HCT116 (cell line): Measurements from ENCODE around the gene MEGF10.

Source experiments
- CEBPB ChIP-seq: IDR thresholded peaks from 2 replicates; pipeline ENCODE4 v1.6.1; 2012; ENCODE audit warnings: low read depth
- EGR1 ChIP-seq: IDR thresholded peaks from 2 replicates; pipeline ENCODE4 v1.6.1; 2012; ENCODE audit warnings: low read depth
- JUND ChIP-seq: IDR thresholded peaks from 2 replicates; pipeline ENCODE4 v1.6.1; 2012
- RAD21 ChIP-seq: IDR thresholded peaks from 2 replicates; pipeline ENCODE4 v1.6.1; 2012; ENCODE audit warnings: low read depth, mild to moderate bottlenecking
- ZFX ChIP-seq: fragments of 450-650 bp; IDR thresholded peaks from 2 replicates; pipeline ENCODE4 v1.6.1; 2017
- ZNF274 ChIP-seq: fragments of 200-500 bp; sonication (Bioruptor generic); IDR thresholded peaks from 2 replicates; pipeline ENCODE4 v1.6.1; 2014; ENCODE audit warnings: mild to moderate bottlenecking, low read depth, low read length, inconsistent platforms
- TF ChIP-seq, protein P1 (sequence below): IDR thresholded peaks from 2 replicates; pipeline ENCODE4 v1.6.1; 2012; ENCODE audit warnings: low read depth
- TF ChIP-seq, protein P2 (sequence below), 3 experiments: fragments of 200-600 bp in 1 of 3; sonication (generic) in 1 of 3; IDR thresholded peaks in 2 of 3; conservative IDR thresholded peaks in 1 of 3; 2 replicates each; pipeline ENCODE4 v1.5.1; 2012 to 2017; ENCODE audit warnings: low read depth in 2 of 3, low read length in 2 of 3, antibody characterized with exemption in 1 of 3, borderline replicate concordance in 1 of 3, control low read depth in 1 of 3, mild to moderate bottlenecking in 1 of 3, mixed read lengths in 1 of 3, mixed run types in 1 of 3, moderate library complexity in 1 of 3; ENCODE audit not compliant: insufficient read depth in 1 of 3

DNA sequence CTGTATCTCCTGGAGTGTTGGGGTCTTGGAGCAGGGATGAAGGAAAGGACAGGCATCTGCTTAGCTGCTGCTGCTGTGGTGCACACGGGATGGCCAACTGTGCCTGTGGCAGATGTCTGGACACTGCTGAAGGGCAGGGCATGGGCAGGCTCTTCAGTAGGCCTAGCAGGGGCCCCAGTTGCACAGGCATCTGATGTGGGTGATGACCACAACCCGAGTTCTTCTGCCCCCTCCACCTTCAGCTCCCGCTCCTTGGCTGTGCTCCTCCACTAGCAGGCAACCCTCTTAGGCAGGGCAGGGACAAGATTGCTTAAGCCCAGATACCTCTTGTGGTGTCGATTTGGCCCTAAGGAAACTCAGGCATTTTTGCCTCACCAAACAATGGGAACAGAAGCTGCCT, 9.0 kb upstream of the MEGF10 start:
- TF ChIP-seq, protein P1, sequence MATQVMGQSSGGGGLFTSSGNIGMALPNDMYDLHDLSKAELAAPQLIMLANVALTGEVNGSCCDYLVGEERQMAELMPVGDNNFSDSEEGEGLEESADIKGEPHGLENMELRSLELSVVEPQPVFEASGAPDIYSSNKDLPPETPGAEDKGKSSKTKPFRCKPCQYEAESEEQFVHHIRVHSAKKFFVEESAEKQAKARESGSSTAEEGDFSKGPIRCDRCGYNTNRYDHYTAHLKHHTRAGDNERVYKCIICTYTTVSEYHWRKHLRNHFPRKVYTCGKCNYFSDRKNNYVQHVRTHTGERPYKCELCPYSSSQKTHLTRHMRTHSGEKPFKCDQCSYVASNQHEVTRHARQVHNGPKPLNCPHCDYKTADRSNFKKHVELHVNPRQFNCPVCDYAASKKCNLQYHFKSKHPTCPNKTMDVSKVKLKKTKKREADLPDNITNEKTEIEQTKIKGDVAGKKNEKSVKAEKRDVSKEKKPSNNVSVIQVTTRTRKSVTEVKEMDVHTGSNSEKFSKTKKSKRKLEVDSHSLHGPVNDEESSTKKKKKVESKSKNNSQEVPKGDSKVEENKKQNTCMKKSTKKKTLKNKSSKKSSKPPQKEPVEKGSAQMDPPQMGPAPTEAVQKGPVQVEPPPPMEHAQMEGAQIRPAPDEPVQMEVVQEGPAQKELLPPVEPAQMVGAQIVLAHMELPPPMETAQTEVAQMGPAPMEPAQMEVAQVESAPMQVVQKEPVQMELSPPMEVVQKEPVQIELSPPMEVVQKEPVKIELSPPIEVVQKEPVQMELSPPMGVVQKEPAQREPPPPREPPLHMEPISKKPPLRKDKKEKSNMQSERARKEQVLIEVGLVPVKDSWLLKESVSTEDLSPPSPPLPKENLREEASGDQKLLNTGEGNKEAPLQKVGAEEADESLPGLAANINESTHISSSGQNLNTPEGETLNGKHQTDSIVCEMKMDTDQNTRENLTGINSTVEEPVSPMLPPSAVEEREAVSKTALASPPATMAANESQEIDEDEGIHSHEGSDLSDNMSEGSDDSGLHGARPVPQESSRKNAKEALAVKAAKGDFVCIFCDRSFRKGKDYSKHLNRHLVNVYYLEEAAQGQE, result no peak
- TF ChIP-seq ZNF274 (no peak), EGR1 (no peak), CEBPB (no peak), JUND (no peak), RAD21 (no peak), ZFX (no peak)
- TF ChIP-seq, protein P2, sequence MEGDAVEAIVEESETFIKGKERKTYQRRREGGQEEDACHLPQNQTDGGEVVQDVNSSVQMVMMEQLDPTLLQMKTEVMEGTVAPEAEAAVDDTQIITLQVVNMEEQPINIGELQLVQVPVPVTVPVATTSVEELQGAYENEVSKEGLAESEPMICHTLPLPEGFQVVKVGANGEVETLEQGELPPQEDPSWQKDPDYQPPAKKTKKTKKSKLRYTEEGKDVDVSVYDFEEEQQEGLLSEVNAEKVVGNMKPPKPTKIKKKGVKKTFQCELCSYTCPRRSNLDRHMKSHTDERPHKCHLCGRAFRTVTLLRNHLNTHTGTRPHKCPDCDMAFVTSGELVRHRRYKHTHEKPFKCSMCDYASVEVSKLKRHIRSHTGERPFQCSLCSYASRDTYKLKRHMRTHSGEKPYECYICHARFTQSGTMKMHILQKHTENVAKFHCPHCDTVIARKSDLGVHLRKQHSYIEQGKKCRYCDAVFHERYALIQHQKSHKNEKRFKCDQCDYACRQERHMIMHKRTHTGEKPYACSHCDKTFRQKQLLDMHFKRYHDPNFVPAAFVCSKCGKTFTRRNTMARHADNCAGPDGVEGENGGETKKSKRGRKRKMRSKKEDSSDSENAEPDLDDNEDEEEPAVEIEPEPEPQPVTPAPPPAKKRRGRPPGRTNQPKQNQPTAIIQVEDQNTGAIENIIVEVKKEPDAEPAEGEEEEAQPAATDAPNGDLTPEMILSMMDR (IDR thresholded peaks at IDR 0.05 in 2 of 3, conservative IDR thresholded peaks at IDR 0.05 in 1 of 3; ENCODE audit: borderline replicate concordance in 1 of 3, insufficient read depth in 1 of 3, low read depth in 2 of 3, low read length in 2 of 3), result no peak
